ENCODE measurements around the gene PAPLN.
A peak's percentile ranks its signal among the peaks of the same experiment; 100 is the strongest.
"Not testable (repeated sequence)": the region's sequence is repeated elsewhere in the genome, so short reads cannot be mapped to it uniquely, and the experiment has no call there.

PAPLN gene

GRCh38 chr14:73293782-73294781 is 56.8 kb downstream of the PAPLN start:
- no peak for DNase-seq

- DNase-seq = peak; percentile 64
Measured at GRCh38 chr14:73295198-73295796, 58.0 kb downstream of the PAPLN start.

GRCh38 chr14:73305499-73305898 is 68.2 kb downstream of the PAPLN start:
- no peak for DNase-seq

GRCh38 chr14:73307261-73307660 is 70.0 kb downstream of the PAPLN start:
- no peak for DNase-seq

GRCh38 chr14:73309207-73309606 is 71.9 kb downstream of the PAPLN start:
- not testable (repeated sequence) for DNase-seq

- no peak for DNase-seq
Measured at GRCh38 chr14:73311708-73312030, 74.4 kb downstream of the PAPLN start.

- DNase-seq = no peak
Measured at GRCh38 chr14:73312687-73313086, 75.4 kb downstream of the PAPLN start.

- no peak for DNase-seq
Measured at GRCh38 chr14:73313151-73313550, 75.8 kb downstream of the PAPLN start.

- DNase-seq = no peak
Measured at GRCh38 chr14:73323896-73324399, 86.6 kb downstream of the PAPLN start.
